Endothelial cell (in vitro differentiated cells): Measurements from ENCODE around the gene SH3RF3. TPM values are rescaled to one million over a fixed set of nuclear protein-coding genes. Genes with fewer than 3 reads are reported as not detected.

Experiments
- DNase-seq: peaks from one replicate; pipeline ENCODE4 v3.0.0; 2021; ENCODE audit warnings: low spot score
- H3K27ac Mint-ChIP-seq: one replicate; pipeline ENCODE4 v1.8.0; 2021; ENCODE audit warnings: mixed read lengths, inconsistent platforms; ENCODE audit not compliant: unreplicated experiment
- H3K27me3 Mint-ChIP-seq: one replicate; pipeline ENCODE4 v1.8.0; 2021; ENCODE audit warnings: mild to moderate bottlenecking, moderate library complexity, mixed read lengths, inconsistent platforms; ENCODE audit not compliant: unreplicated experiment
- H3K36me3 Mint-ChIP-seq: one replicate; pipeline ENCODE4 v1.8.0; 2021; ENCODE audit warnings: mild to moderate bottlenecking, low read depth, mixed read lengths, inconsistent platforms; ENCODE audit not compliant: unreplicated experiment
- H3K4me1 Mint-ChIP-seq: one replicate; pipeline ENCODE4 v1.8.0; 2021; ENCODE audit warnings: mild to moderate bottlenecking, mixed read lengths, inconsistent platforms; ENCODE audit not compliant: unreplicated experiment
- H3K4me3 Mint-ChIP-seq: one replicate; pipeline ENCODE4 v1.8.0; 2021; ENCODE audit warnings: mild to moderate bottlenecking, mixed read lengths, inconsistent platforms; ENCODE audit not compliant: unreplicated experiment
- H3K9me3 Mint-ChIP-seq: one replicate; pipeline ENCODE4 v1.8.0; 2021; ENCODE audit warnings: mixed read lengths, inconsistent platforms; ENCODE audit not compliant: unreplicated experiment
- CTCF ChIP-seq: fragments of 200-600 bp; sonication (generic); IDR thresholded peaks from one replicate; pipeline ENCODE4 v1.5.0; 2021; ENCODE audit warnings: antibody characterized with exemption; ENCODE audit not compliant: unreplicated experiment
- total RNA-seq: library from RNA; stranded (reverse); fragmentation: NEBNext Ultra II Directional; extraction: Animal tissue kit (Norgen Biotek cat#: 25700); gene quantifications from one replicate; pipeline ENCODE4 v1.2.1, GENCODE V29; 2021; ENCODE audit not compliant: unreplicated experiment

SH3RF3 gene
- total RNA-seq, 1 donor from 2014 or later, result 12.8 TPM

- Mint-ChIP-seq H3K36me3 (no peaks in the 10 kb centered on the region), H3K4me3 (no peak overlapping the region), H3K27me3 (no peaks in the 10 kb centered on the region), H3K9me3 (no peaks in the 10 kb centered on the region), H3K27ac (no peak overlapping the region), H3K4me1 (peaks cover 7% of the 10 kb centered on the region)
- no peak for DNase-seq
- TF ChIP-seq CTCF, result no peak
Observed at GRCh38 chr2:109365131-109365530, 236.1 kb downstream of the SH3RF3 start.

DNA sequence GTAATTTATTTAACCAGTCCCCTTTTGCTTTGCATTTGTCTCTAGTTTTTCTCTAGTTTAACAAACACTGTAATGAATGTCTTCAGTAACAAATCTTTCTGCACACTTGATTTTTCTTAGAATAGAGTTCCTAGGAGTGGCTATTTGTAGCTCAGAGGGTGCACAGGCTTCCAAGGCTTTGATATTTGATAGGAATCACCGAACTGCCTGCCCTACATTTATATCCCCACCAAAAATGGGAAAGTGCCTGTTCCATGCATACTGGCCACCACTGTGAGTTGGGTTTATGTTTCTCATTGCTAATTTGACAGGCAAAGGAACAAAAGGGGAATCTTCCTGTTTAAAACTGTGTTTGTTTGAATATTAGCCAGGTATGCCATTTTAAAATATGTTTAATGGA, 238.7 kb downstream of the SH3RF3 start:
- no peak overlapping the region for H3K27ac Mint-ChIP-seq
- peaks cover 3% of the 10 kb centered on the region for H3K27me3 Mint-ChIP-seq
- no peak for TF ChIP-seq CTCF
- H3K36me3 Mint-ChIP-seq, result peaks cover 2% of the 10 kb centered on the region
- DNase-seq, result no peak
- H3K4me1 Mint-ChIP-seq, result peaks cover 13% of the 10 kb centered on the region
- H3K4me3 Mint-ChIP-seq, result no peak overlapping the region
- no peaks in the 10 kb centered on the region for H3K9me3 Mint-ChIP-seq

GRCh38 chr2:109368798-109369197, 239.8 kb downstream of the SH3RF3 start:
- TF ChIP-seq CTCF, result no peak

GRCh38 chr2:109369671-109370191, 240.7 kb downstream of the SH3RF3 start:
- no peak overlapping the region for H3K27ac Mint-ChIP-seq
- peaks cover 8% of the 10 kb centered on the region for H3K27me3 Mint-ChIP-seq
- no peaks in the 10 kb centered on the region for H3K9me3 Mint-ChIP-seq
- no peak for TF ChIP-seq CTCF
- peaks cover 6% of the 10 kb centered on the region for H3K36me3 Mint-ChIP-seq
- H3K4me3 Mint-ChIP-seq, result no peak overlapping the region
- no peak for DNase-seq
- peaks cover 13% of the 10 kb centered on the region for H3K4me1 Mint-ChIP-seq

More at GRCh38 chr2:109368798-109369197, 239.8 kb downstream of the SH3RF3 start:
- Mint-ChIP-seq H3K27ac (no peak overlapping the region), H3K27me3 (peaks cover 8% of the 10 kb centered on the region), H3K36me3 (peaks cover 6% of the 10 kb centered on the region), H3K4me3 (no peak overlapping the region), H3K4me1 (peaks cover 15% of the 10 kb centered on the region), H3K9me3 (no peaks in the 10 kb centered on the region)
- no peak for DNase-seq

GRCh38 chr2:109370399-109371035, 241.5 kb downstream of the SH3RF3 start:
- peaks cover 10% of the 10 kb centered on the region for H3K36me3 Mint-ChIP-seq
- peaks cover 8% of the 10 kb centered on the region for H3K27me3 Mint-ChIP-seq
- H3K4me3 Mint-ChIP-seq, result no peak overlapping the region
- DNase-seq, result peak; percentile 2
- H3K27ac Mint-ChIP-seq, result no peak overlapping the region
- H3K4me1 Mint-ChIP-seq, result peaks cover 10% of the 10 kb centered on the region
- TF ChIP-seq CTCF, result no peak
- H3K9me3 Mint-ChIP-seq, result no peaks in the 10 kb centered on the region
